ENCODE data around the gene TMEM145.

DNA sequence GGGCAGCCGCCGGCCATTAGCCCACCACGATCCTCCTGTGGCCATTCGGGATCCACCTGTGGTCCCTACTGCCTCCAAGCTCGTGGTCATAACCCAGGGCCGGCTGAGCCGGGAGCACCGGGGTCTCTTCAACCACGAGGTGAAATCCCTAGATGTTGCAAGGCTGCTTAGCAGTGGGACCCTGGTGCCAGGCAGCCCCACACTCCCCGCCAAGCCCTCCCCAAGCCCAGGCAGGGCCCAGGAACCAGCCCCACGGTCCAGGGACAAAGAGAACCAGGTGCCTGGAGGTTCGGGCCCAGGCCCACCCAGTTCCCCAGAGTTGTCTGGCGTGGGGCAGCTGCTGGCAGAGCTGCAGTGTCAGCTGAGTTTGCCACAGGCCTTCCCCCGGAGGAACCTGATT is 3.4 kb upstream of the TMEM145 start:
- TF ChIP-seq POLR2A (IDR thresholded peaks at IDR 0.05; ENCODE audit: low read length) (no peak), GATA1 (IDR thresholded peaks at IDR 0.05; ENCODE audit: low read depth, low read length) (no peak)

Measured in erythroblast (primary cell).